Keratinocyte (primary cell): Measurements from ENCODE around the gene DNAH3. TPM values are rescaled to one million over a fixed set of nuclear protein-coding genes. Genes with fewer than 3 reads are reported as not detected.

Experiments
- DNase-seq: peaks from one replicate; pipeline ENCODE4 v3.0.0-alpha.2; 2011; ENCODE audit warnings: low read depth, missing footprints, low spot score
- FAIRE-seq: peaks from 2 replicates; lab custom pipeline; 2011; peaks lifted over from hg19 to GRCh38; lab: Jason Lieb, UNC
- H2AFZ ChIP-seq: 2 replicates; pipeline ENCODE4 v1.6.0; 2012; ENCODE audit warnings: low read length, control low read depth, inconsistent platforms; ENCODE audit not compliant: control insufficient read depth
- H3K27ac ChIP-seq: 2 replicates; pipeline ENCODE4 v1.5.1; 2011; ENCODE audit warnings: low read length; ENCODE audit not compliant: control insufficient read depth, insufficient read depth
- H3K27me3 ChIP-seq: 3 replicates; pipeline ENCODE4 v1.6.0; 2011; ENCODE audit warnings: low read length; ENCODE audit not compliant: control insufficient read depth, insufficient read depth; ENCODE audit errors: extremely low read depth
- H3K36me3 ChIP-seq, 2 experiments: 2 replicates in 1 of 2; 3 replicates in 1 of 2; pipeline ENCODE4 v1.5.1; 2011; ENCODE audit warnings: low read length in 2 of 2, mild to moderate bottlenecking in 1 of 2; ENCODE audit not compliant: control insufficient read depth in 2 of 2, insufficient read depth in 2 of 2; ENCODE audit errors: extremely low read depth in 1 of 2
- H3K4me1 ChIP-seq: 3 replicates; pipeline ENCODE4 v1.5.1; 2011; ENCODE audit warnings: low read length; ENCODE audit not compliant: control insufficient read depth, insufficient read depth; ENCODE audit errors: extremely low read depth
- H3K4me2 ChIP-seq: 3 replicates; pipeline ENCODE4 v1.6.0; 2011; ENCODE audit warnings: low read depth, low read length; ENCODE audit not compliant: control insufficient read depth, insufficient read depth; ENCODE audit errors: extremely low read depth
- H3K4me3 ChIP-seq, 3 experiments: fragments of 200-600 bp in 1 of 3; sonication (generic) in 1 of 3; 2 replicates in 2 of 3; 3 replicates in 1 of 3; pipeline ENCODE4 v1.5.1; 2011 to 2016; ENCODE audit warnings: low read length in 3 of 3, mild to moderate bottlenecking in 3 of 3, control low read depth in 2 of 3, inconsistent platforms in 1 of 3, low read depth in 1 of 3, mixed read lengths in 1 of 3, mixed run types in 1 of 3, moderate library complexity in 1 of 3; ENCODE audit not compliant: control insufficient read depth in 2 of 3, insufficient read depth in 2 of 3; ENCODE audit errors: extremely low read depth in 1 of 3
- H3K79me2 ChIP-seq: 2 replicates; pipeline ENCODE4 v1.6.0; 2012; ENCODE audit warnings: low read length; ENCODE audit not compliant: control insufficient read depth, insufficient read depth
- H3K9ac ChIP-seq: 3 replicates; pipeline ENCODE4 v1.6.0; 2011; ENCODE audit warnings: low read length; ENCODE audit not compliant: control insufficient read depth, insufficient read depth; ENCODE audit errors: extremely low read depth
- H3K9me1 ChIP-seq: 3 replicates; pipeline ENCODE4 v1.6.0; 2011; ENCODE audit warnings: low read length; ENCODE audit not compliant: control insufficient read depth, insufficient read depth; ENCODE audit errors: extremely low read depth
- H3K9me3 ChIP-seq: 2 replicates; pipeline ENCODE4 v1.5.1; 2012; ENCODE audit warnings: low read depth, low read length; ENCODE audit not compliant: control insufficient read depth
- H4K20me1 ChIP-seq: 3 replicates; pipeline ENCODE4 v1.6.0; 2011; ENCODE audit warnings: low read length; ENCODE audit not compliant: control insufficient read depth, insufficient read depth; ENCODE audit errors: extremely low read depth
- EZH2 ChIP-seq: IDR thresholded peaks from one replicate; pipeline ENCODE4 v1.6.1; 2012; ENCODE audit warnings: inconsistent platforms, mild to moderate bottlenecking, low read length, moderate library complexity
- dilution Hi-C: fragments of 300-500 bp; cut with MboI; formaldehyde crosslinking; loops from one replicate; pipeline ENCODE4 v1.7.0; 2020; ENCODE audit warnings: low sequenced_read_pairs; ENCODE audit not compliant: extremely low pct_ligation_motif_present
- polyA plus RNA-seq, 5 experiments: library from polyadenylated mRNA; depleted of rRNA in 3 of 5; stranded (reverse) in 3 of 5; stranded (forward) in 1 of 5; unstranded in 1 of 5; fragments of >200 nt; gene quantifications; 1 replicate in 1 of 5; 2 replicates in 3 of 5; 3 replicates in 1 of 5; pipeline versions ENCODE4 v1.2.1 to v1.2.3, GENCODE V29; 2011 to 2012; ENCODE audit warnings: missing spikeins in 2 of 5, low read depth in 1 of 5, low replicate concordance in 1 of 5
- TF ChIP-seq, protein P1 (sequence below), 3 experiments: IDR thresholded peaks in 1 of 3; conservative IDR thresholded peaks in 1 of 3; optimal IDR thresholded peaks in 1 of 3; 2 replicates in 2 of 3; 3 replicates in 1 of 3; pipeline versions ENCODE3 to v1.5.1; 2011; ENCODE audit warnings: low read length in 3 of 3, mild to moderate bottlenecking in 3 of 3, moderate library complexity in 2 of 3, control low read depth in 1 of 3, inconsistent platforms in 1 of 3; ENCODE audit not compliant: insufficient read depth in 2 of 3; ENCODE audit errors: extremely low read depth in 1 of 3

The DNAH3 gene
- polyA plus RNA-seq, 1 donor (not counting 4 experiments of a cell fraction or from before 2014, with no cell fraction given), result 1.2 TPM

DNA sequence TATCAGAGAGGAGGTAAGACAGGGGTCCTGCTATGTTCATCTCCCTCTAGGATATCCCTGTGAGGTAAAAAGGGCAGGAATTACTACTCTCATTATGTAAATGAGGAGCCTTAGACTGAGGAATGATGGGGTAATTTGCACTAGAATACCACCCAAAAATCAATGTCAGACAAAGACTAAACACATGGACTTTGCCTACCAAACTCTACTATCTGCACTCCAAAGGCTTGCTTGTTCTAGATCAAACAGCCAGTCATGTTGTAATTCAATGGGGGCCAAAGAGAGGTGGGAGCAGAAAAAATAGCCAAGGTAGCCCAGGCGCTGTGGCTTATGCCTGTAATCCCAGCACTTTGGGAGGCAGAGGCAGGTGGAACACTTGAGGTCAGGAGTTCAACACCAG lies 129.3 kb downstream of the DNAH3 start:
- Histone ChIP-seq H3K9me1 (no peaks in the 10 kb centered on the region), H3K27me3 (no peaks in the 10 kb centered on the region), H3K79me2 (no peaks in the 10 kb centered on the region), H3K9me3 (no peaks in the 10 kb centered on the region), H4K20me1 (no peaks in the 10 kb centered on the region), H3K4me1 (no peaks in the 10 kb centered on the region), H3K27ac (no peak overlapping the region), H3K36me3 (no peaks in the 10 kb centered on the region), H3K4me3 (no peak overlapping the region), H2AFZ (no peak overlapping the region), H3K4me2 (no peak overlapping the region), H3K9ac (no peak overlapping the region)
- no peak for FAIRE-seq
- dilution Hi-C loops, result no loop called here
- TF ChIP-seq, protein P1, sequence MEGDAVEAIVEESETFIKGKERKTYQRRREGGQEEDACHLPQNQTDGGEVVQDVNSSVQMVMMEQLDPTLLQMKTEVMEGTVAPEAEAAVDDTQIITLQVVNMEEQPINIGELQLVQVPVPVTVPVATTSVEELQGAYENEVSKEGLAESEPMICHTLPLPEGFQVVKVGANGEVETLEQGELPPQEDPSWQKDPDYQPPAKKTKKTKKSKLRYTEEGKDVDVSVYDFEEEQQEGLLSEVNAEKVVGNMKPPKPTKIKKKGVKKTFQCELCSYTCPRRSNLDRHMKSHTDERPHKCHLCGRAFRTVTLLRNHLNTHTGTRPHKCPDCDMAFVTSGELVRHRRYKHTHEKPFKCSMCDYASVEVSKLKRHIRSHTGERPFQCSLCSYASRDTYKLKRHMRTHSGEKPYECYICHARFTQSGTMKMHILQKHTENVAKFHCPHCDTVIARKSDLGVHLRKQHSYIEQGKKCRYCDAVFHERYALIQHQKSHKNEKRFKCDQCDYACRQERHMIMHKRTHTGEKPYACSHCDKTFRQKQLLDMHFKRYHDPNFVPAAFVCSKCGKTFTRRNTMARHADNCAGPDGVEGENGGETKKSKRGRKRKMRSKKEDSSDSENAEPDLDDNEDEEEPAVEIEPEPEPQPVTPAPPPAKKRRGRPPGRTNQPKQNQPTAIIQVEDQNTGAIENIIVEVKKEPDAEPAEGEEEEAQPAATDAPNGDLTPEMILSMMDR (optimal IDR thresholded peaks at IDR 0.05 in 1 of 3, IDR thresholded peaks at IDR 0.05 in 1 of 3, conservative IDR thresholded peaks at IDR 0.05 in 1 of 3; ENCODE audit: extremely low read depth in 1 of 3, insufficient read depth in 2 of 3, low read length in 3 of 3), result no peak
- TF ChIP-seq EZH2, result no peak
- DNase-seq, result no peak

DNA sequence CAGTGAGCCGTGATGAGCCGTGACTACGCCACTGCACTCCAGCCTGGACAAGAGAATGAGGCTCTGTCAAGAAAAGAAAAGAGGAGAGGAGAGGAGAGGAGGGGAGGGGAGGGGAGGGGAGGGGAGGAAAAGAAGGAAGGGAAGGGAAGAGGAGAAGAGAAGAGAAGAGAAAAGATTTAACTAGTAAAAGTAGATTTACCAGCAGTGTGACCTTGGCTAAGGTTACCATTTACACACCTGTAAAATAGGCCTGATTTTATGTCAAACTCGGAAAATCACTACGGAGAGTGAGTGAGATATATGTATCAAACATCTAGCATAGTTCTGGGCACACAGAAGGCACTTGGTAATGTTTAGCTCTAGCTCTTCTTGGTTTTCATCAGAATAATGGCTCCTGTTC lies 140.8 kb downstream of the DNAH3 start:
- Histone ChIP-seq H4K20me1 (no peaks in the 10 kb centered on the region), H3K4me1 (no peaks in the 10 kb centered on the region), H3K27ac (no peak overlapping the region), H3K27me3 (no peaks in the 10 kb centered on the region), H3K9me3 (no peaks in the 10 kb centered on the region), H3K4me3 (no peak overlapping the region), H3K36me3 (no peaks in the 10 kb centered on the region), H3K79me2 (no peaks in the 10 kb centered on the region), H3K9ac (no peak overlapping the region), H3K4me2 (no peak overlapping the region), H2AFZ (no peak overlapping the region), H3K9me1 (no peaks in the 10 kb centered on the region)
- DNase-seq (no peak), FAIRE-seq (no peak)
- dilution Hi-C loops, result no loop called here
- TF ChIP-seq EZH2, result no peak
- TF ChIP-seq, protein P1 (optimal IDR thresholded peaks at IDR 0.05 in 1 of 3, IDR thresholded peaks at IDR 0.05 in 1 of 3, conservative IDR thresholded peaks at IDR 0.05 in 1 of 3; ENCODE audit: extremely low read depth in 1 of 3, insufficient read depth in 2 of 3, low read length in 3 of 3), result no peak
